NAMALWA (cell line): ENCODE results near the gene KRT4.
"Not testable (repeated sequence)": the region's sequence is repeated elsewhere in the genome, so short reads cannot be mapped to it uniquely, and the experiment has no call there.

ENCODE experiments used
- DNase-seq: peaks from one replicate; pipeline ENCODE4 v3.0.0-alpha.2; 2015; ENCODE audit warnings: low spot score

Gene KRT4

GRCh38 chr12:52807544-52808470 is 6.1 kb downstream of the KRT4 start:
- no peak for DNase-seq

- no peak for DNase-seq
Observed at GRCh38 chr12:52806821-52807543, 6.9 kb downstream of the KRT4 start.

- DNase-seq = no peak
Observed at GRCh38 chr12:52806169-52806811, 7.6 kb downstream of the KRT4 start.

GRCh38 chr12:52805739-52806138 is 8.2 kb downstream of the KRT4 start:
- DNase-seq = no peak

GRCh38 chr12:52805000-52805399 is 8.9 kb downstream of the KRT4 start:
- DNase-seq = no peak

- DNase-seq = no peak
Observed at GRCh38 chr12:52802442-52802841, 11.5 kb downstream of the KRT4 start.

- no peak for DNase-seq
Observed at GRCh38 chr12:52801773-52802172, 12.1 kb downstream of the KRT4 start.

GRCh38 chr12:52800259-52800917 is 13.5 kb downstream of the KRT4 start:
- DNase-seq = no peak

GRCh38 chr12:52799505-52800211 is 14.3 kb downstream of the KRT4 start:
- no peak for DNase-seq

- no peak for DNase-seq
Observed at GRCh38 chr12:52798671-52799504, 15.0 kb downstream of the KRT4 start.

- no peak for DNase-seq
Observed at GRCh38 chr12:52798003-52798670, 15.8 kb downstream of the KRT4 start.

GRCh38 chr12:52797529-52797894 is 16.4 kb downstream of the KRT4 start:
- DNase-seq = no peak

- DNase-seq = no peak
Observed at GRCh38 chr12:52796839-52797528, 16.9 kb downstream of the KRT4 start.

GRCh38 chr12:52796429-52796794 is 17.5 kb downstream of the KRT4 start:
- no peak for DNase-seq

GRCh38 chr12:52795694-52796428 is 18.1 kb downstream of the KRT4 start, which contains the start of gene KRT3:
TSS of gene KRT3 (minus strand) at chr12:52796117. CDS start at chr12:52796042, 75 bp downstream.
- no peak for DNase-seq

- DNase-seq = not testable (repeated sequence)
Observed at GRCh38 chr12:52795332-52795674, 18.6 kb downstream of the KRT4 start.

- no peak for DNase-seq
Observed at GRCh38 chr12:52794479-52795331, 19.2 kb downstream of the KRT4 start.
